ENCODE results near the gene SPATA33.
"Not testable (repeated sequence)": the region's sequence is repeated elsewhere in the genome, so short reads cannot be mapped to it uniquely, and the experiment has no call there.

Gene SPATA33

DNA sequence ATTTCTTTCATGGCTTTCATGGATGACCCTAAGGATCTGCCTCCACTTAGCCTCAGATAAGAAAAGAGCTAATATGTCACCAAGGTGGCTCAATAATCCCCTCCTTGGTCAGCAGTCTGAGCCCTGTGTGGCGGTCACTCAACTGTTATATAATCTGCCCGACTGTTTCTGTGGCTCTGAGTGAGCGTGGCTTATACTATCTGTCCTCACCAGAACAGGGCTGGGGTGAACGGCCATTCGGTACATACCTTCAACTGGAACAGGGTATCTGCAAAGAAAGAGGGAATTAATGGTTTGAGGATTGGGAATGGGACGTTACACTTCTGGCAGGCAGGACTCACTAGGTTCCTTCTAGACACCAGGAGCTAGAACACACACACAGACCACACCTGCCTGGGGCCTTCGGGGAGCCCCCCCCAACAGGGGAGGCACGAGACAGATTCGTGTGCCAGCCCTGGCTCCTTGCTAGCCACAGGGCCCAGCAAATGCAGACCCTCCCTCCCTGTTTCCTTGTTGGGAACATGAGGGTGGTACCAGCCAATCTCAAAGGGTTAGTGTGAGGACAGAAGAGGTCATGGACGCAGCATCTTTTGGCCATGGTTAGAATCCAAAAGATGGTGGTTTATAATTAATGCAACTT is 3.9 kb upstream of the SPATA33 start:
- no peak overlapping the region for H3K4me3 ChIP-seq (replicated peaks; ENCODE audit: low read depth, low read length)
- TF ChIP-seq, protein P1, sequence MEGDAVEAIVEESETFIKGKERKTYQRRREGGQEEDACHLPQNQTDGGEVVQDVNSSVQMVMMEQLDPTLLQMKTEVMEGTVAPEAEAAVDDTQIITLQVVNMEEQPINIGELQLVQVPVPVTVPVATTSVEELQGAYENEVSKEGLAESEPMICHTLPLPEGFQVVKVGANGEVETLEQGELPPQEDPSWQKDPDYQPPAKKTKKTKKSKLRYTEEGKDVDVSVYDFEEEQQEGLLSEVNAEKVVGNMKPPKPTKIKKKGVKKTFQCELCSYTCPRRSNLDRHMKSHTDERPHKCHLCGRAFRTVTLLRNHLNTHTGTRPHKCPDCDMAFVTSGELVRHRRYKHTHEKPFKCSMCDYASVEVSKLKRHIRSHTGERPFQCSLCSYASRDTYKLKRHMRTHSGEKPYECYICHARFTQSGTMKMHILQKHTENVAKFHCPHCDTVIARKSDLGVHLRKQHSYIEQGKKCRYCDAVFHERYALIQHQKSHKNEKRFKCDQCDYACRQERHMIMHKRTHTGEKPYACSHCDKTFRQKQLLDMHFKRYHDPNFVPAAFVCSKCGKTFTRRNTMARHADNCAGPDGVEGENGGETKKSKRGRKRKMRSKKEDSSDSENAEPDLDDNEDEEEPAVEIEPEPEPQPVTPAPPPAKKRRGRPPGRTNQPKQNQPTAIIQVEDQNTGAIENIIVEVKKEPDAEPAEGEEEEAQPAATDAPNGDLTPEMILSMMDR (IDR thresholded peaks at IDR 0.05; ENCODE audit: low read depth, low read length, missing control alignments): no peak
- DNase-seq (ENCODE audit: extremely low read depth, low read depth): no peak

DNA sequence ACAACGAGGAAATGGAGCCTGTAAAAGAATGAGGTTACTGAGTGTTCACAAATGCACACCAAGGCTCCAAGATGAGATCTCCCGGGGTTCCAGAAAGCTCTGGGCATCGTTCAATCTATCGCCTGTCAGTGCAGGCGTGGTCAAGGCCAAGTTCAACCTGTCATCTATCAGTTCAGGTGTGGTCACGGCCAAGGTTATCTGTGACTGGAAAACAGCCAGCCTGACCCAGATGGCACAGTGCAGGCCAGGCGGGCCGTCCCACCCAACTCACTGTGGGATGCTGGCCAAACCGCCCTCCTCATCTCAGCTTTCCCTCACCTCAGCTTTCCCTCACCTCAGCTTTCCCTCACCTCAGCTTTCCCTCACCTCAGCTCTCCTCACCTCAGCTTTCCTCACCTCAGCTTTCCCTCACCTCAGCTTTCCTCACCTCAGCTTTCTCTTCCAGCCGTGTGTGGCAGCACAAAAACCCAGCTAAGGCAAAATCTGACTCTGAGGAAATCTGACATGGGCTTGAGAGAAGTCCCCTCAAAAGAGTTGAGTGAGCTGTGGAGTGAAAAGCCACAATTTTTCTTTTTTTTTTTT is 2.5 kb upstream of the SPATA33 start:
- no peak overlapping the region for H3K4me3 ChIP-seq (replicated peaks; ENCODE audit: low read depth, low read length)
- no peak for DNase-seq (ENCODE audit: extremely low read depth, low read depth)
- TF ChIP-seq, protein P1 (IDR thresholded peaks at IDR 0.05; ENCODE audit: low read depth, low read length, missing control alignments): no peak

DNA sequence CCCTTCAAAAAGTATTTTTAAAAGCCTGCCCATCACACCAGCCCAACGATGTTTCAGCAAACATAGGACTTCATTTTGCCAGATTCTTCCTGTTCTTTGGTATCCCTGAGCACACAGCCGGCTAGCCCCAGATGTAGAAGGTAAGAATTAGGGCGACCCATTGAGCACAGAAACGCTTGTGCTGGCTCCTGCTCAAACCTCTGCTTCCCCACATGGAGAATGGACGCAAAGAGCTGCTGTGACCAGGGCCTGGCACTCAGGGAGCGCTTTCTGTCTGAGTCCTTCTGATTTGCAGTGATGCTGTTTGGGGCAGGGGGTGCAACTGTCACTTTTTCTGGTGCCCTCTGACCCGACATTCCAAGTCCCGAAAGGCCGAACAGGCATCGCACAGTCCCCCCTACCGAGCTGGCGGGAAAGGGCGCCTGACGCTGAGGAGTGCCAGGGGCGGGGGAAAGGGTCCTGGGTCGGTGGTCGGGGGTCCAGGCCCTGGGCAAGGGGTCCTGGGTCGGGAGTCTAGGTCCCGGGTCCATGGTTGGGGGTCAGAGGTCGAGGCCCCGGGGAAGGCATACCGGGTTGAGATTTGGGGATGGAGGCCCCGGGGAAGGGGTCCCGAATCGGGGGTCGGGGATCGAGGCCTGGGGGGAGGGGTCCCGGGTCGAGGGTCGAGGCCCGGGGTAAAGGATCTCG is 1.1 kb upstream of the SPATA33 start:
- TF ChIP-seq, protein P1 (IDR thresholded peaks at IDR 0.05; ENCODE audit: low read depth, low read length, missing control alignments): no peak

DNA sequence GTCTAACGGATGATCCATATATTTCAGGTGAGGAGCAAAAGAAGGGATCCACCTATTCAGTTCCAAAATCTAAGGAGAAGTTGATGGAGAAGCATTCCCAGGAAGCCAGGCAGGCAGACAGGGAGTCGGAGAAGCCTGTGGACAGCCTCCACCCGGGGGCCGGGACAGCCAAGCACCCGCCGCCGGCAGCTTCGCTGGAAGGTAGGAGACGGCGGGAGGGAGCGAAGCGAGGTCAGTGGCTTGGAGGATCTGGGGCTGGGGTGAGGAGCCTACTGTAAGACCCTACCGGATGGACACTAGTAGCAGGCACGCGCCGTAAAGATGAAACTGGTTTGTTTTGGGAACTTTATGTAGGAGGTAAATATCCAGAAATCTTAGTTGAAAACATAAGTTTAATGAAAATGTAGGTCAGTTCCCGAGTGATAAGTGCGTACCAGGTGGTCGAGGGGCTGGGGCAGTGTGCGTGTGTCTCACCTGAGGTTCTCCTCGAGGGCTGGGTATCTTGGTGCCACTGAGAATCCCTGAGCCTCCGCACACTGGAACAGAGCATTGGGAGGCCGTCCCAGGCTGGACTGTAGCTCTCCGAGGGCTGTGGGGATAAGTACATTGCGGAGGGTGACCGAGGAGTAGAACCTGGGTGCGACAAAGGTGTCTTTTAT is 714 bp downstream of the SPATA33 start:
- TF ChIP-seq, protein P1 (IDR thresholded peaks at IDR 0.05; ENCODE audit: low read depth, low read length, missing control alignments): no peak
- peak overlapping the region; percentile 86 for H3K4me3 ChIP-seq (replicated peaks; ENCODE audit: low read depth, low read length)
- DNase-seq (ENCODE audit: extremely low read depth, low read depth): no peak

More for the DNA sequence above, 1.1 kb upstream of the SPATA33 start:
- peak overlapping the region; percentile 86 for H3K4me3 ChIP-seq (replicated peaks; ENCODE audit: low read depth, low read length)
- no peak for DNase-seq (ENCODE audit: extremely low read depth, low read depth)

DNA sequence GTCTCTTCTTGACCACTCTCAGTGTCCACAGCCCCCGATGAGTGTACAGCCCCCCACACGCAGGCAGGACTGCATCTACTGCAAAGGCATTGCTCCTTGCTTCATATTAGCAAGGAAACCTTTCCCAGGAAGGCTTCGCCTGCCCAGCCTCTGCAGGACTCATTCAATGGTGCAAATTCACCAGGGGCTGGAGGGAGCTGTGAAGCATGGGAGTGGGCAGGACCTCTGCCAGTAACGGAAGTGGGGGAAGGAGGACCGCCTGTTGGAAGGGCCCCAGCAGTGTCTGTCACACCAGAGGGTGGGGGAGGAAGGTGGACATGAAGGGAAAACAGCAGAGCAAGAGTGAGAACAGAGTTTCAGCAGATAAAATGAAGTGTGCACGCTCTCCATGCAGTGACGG is 2.5 kb downstream of the SPATA33 start:
- H3K4me3 ChIP-seq (replicated peaks; ENCODE audit: low read depth, low read length): no peak overlapping the region
- no peak for DNase-seq (ENCODE audit: extremely low read depth, low read depth)
- TF ChIP-seq, protein P1 (IDR thresholded peaks at IDR 0.05; ENCODE audit: low read depth, low read length, missing control alignments): no peak

DNA sequence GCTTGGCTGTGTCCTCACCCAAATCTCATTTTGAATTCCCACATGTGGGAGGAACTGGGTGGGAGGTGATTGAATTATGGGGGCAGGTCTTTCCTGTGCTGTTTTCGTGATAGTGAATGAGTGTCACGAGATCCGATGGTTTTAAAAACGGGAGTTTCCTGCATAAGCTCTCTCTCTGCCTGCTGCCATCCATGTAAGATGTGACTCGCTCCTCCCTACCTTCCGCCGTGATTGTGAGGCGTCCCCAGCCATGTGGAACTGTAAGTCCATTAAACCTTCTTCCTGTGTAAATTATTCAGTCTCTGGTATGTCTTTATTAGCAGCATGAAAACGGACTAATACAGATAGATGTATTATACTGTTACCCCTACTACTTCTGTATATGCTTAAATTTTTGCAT is 3.6 kb downstream of the SPATA33 start:
- TF ChIP-seq, protein P1 (IDR thresholded peaks at IDR 0.05; ENCODE audit: low read depth, low read length, missing control alignments): no peak
- no peak overlapping the region for H3K4me3 ChIP-seq (replicated peaks; ENCODE audit: low read depth, low read length)
- DNase-seq (ENCODE audit: extremely low read depth, low read depth): no peak

DNA sequence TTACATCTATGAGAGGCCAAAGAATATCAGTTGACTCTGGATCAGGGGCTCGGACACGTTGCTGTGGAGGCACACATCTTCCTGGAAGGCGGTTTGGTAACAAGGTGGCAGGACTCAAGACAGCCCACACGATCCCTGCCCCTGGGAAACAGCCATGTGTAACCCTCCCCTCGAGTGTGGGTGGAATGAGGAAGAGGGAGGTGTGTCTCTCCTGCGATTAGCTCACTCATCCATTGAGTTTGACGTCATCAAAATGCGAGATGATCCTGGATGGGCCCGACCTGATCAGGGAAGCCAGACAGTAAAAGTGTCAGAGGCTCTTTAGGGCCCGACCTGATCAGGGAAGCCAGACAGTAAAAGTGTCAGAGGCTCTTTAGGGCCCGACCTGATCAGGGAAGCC is 6.6 kb downstream of the SPATA33 start:
- DNase-seq (ENCODE audit: extremely low read depth, low read depth); H3K4me3 ChIP-seq (replicated peaks; ENCODE audit: low read depth, low read length): not testable (repeated sequence)

Measured in HFF-Myc (cell line).